Sigmoid colon (tissue), 7 donors: ENCODE data around the gene TRAF3. TPM values are rescaled to one million over a fixed set of nuclear protein-coding genes. Genes with fewer than 3 reads are reported as not detected.

Source experiments
- DNase-seq: peaks from one replicate; pipeline ENCODE4 v3.0.0-alpha.2; 2019
- H3K27ac ChIP-seq, 4 donors: fragments of 200-600 bp; sonication (generic); one replicate each; pipeline ENCODE4 v1.5.1; 2016 to 2019; ENCODE audit warnings: mild to moderate bottlenecking in 1 of 4
- H3K27me3 ChIP-seq, 3 donors: fragments of 200-600 bp; sonication (generic); one replicate each; pipeline ENCODE4 v1.5.1; 2019; ENCODE audit warnings: mild to moderate bottlenecking in 1 of 3
- H3K36me3 ChIP-seq, 4 donors: fragments of 200-600 bp; sonication (generic); one replicate each; pipeline ENCODE4 v1.5.1; 2016 to 2019
- H3K4me1 ChIP-seq, 4 donors: fragments of 200-600 bp; sonication (generic); one replicate each; pipeline ENCODE4 v1.5.1; 2017 to 2019
- H3K4me3 ChIP-seq, 4 donors: fragments of 200-600 bp; sonication (generic); one replicate each; pipeline ENCODE4 v1.5.1; 2017 to 2019; ENCODE audit warnings: mild to moderate bottlenecking in 2 of 4, moderate library complexity in 1 of 4
- H3K9me3 ChIP-seq, 4 donors: fragments of 200-600 bp in 3 of 4; sonication (generic) in 3 of 4; one replicate each; pipeline versions ENCODE4 v1.5.1 to v1.6.1; 2013 to 2019
- CTCF ChIP-seq, 4 experiments: fragments of 450-650 bp in 3 of 4; fragments of 200-600 bp in 1 of 4; IDR thresholded peaks; one replicate each; pipeline ENCODE4 v1.5.1; 2016 to 2019; ENCODE audit warnings: antibody characterized with exemption in 4 of 4, mild to moderate bottlenecking in 3 of 4, moderate library complexity in 2 of 4
- EP300 ChIP-seq, 4 donors: sonication (generic); formaldehyde crosslinking; IDR thresholded peaks; one replicate each; pipeline ENCODE4 v1.6.1; 2017; ENCODE audit warnings: antibody characterized with exemption in 4 of 4
- POLR2A ChIP-seq, 2 donors: fragments of 450-650 bp; IDR thresholded peaks; one replicate each; pipeline ENCODE4 v1.6.1; 2016; ENCODE audit warnings: antibody characterized with exemption in 2 of 2, mild to moderate bottlenecking in 2 of 2, moderate library complexity in 2 of 2
- POLR2AphosphoS5 ChIP-seq, 4 donors: sonication (generic); formaldehyde crosslinking; IDR thresholded peaks; one replicate each; pipeline ENCODE4 v1.6.1; 2017; ENCODE audit warnings: antibody characterized with exemption in 4 of 4
- WGBS, 2 donors: extraction: QIAGEN DNeasy Blood & Tissue Kit; methylation state at CpG; one replicate each; pipeline ENCODE4 v1.1.7; 2013; 5-methylcytosine and 5-hydroxymethylcytosine counted together
- intact Hi-C: fragments of 100-400 bp; cut with DNase I; formaldehyde crosslinking; loops from one replicate; pipeline ENCODE4 v1.15.1; 2023
- polyA plus RNA-seq, 3 donors: library from polyadenylated mRNA; stranded (reverse); fragments of 200-250 nt; gene quantifications; one replicate each; pipeline ENCODE4 v1.2.3, GENCODE V29; 2013
- total RNA-seq, 4 donors: library from RNA; depleted of rRNA; stranded (reverse); fragments of >200 nt; gene quantifications; one replicate each; pipeline ENCODE4 v1.1.0, GENCODE V29; 2016
- donor health status: healthy with polysubstance abuse.
- donor health status: Bipolar disorder and iron deficiency.
- donor health status: healthy.

The TRAF3 gene
- total and polyA plus RNA-seq, 7 donors = 9.5 to 18.6 (median 12.3) TPM

GRCh38 chr14:102731101-102731870, 46.0 kb upstream of the TRAF3 start:
- intact Hi-C loops = no loop called here
- Histone ChIP-seq H3K4me3 (no peak overlapping the region), H3K27me3 (no peaks in the 10 kb centered on the region), H3K27ac (no peak overlapping the region), H3K9me3 (no peaks in the 10 kb centered on the region), H3K4me1 (no peaks in the 10 kb centered on the region), H3K36me3 (peaks cover 9 to 48% (median 14%) of the 10 kb centered on the region in 4 donors)
- no peak for DNase-seq
- no peak for TF ChIP-seq POLR2AphosphoS5 (IDR thresholded peaks at IDR 0.05)
- TF ChIP-seq CTCF (IDR thresholded peaks at IDR 0.05) = no peak
- TF ChIP-seq EP300 (IDR thresholded peaks at IDR 0.05) = no peak
- no peak for TF ChIP-seq POLR2A (IDR thresholded peaks at IDR 0.05)
- 95% methylated on average over 15 of the region's 15 CpGs for WGBS, 2 donors

- no peak for TF ChIP-seq POLR2AphosphoS5 (IDR thresholded peaks at IDR 0.05)
- no peak for TF ChIP-seq CTCF (IDR thresholded peaks at IDR 0.05)
- TF ChIP-seq POLR2A (IDR thresholded peaks at IDR 0.05) = no peak
- no peak for TF ChIP-seq EP300 (IDR thresholded peaks at IDR 0.05)
- no peak for DNase-seq
- Histone ChIP-seq H3K4me1 (no peaks in the 10 kb centered on the region), H3K27me3 (no peaks in the 10 kb centered on the region), H3K27ac (no peak overlapping the region), H3K36me3 (peaks cover under 1 to 44% (median 6%) of the 10 kb centered on the region in 4 donors), H3K9me3 (no peaks in the 10 kb centered on the region), H3K4me3 (no peak overlapping the region)
- WGBS, 2 donors = 92 to 95% methylated on average over 13 of the region's 13 CpGs
- intact Hi-C loops = no loop called here
Measured at GRCh38 chr14:102731871-102732800, 45.1 kb upstream of the TRAF3 start.

GRCh38 chr14:102732924-102733323, 44.3 kb upstream of the TRAF3 start:
- Histone ChIP-seq H3K9me3 (no peaks in the 10 kb centered on the region), H3K4me3 (no peak overlapping the region), H3K36me3 (peaks cover 0 to 41% (median 3%) of the 10 kb centered on the region in 4 donors), H3K27me3 (no peaks in the 10 kb centered on the region), H3K27ac (no peak overlapping the region), H3K4me1 (no peaks in the 10 kb centered on the region)
- WGBS, 2 donors = 96 to 97% methylated on average over 10 of the region's 10 CpGs
- no peak for TF ChIP-seq EP300 (IDR thresholded peaks at IDR 0.05)
- no peak for TF ChIP-seq POLR2AphosphoS5 (IDR thresholded peaks at IDR 0.05)
- TF ChIP-seq CTCF (IDR thresholded peaks at IDR 0.05) = no peak
- no peak for TF ChIP-seq POLR2A (IDR thresholded peaks at IDR 0.05)
- DNase-seq = no peak
- intact Hi-C loops = no loop called here

GRCh38 chr14:102733326-102733725, 43.9 kb upstream of the TRAF3 start:
- Histone ChIP-seq H3K27ac (no peak overlapping the region), H3K36me3 (peaks cover 0 to 41% (median under 1%) of the 10 kb centered on the region in 4 donors), H3K4me3 (no peak overlapping the region), H3K27me3 (no peaks in the 10 kb centered on the region), H3K9me3 (no peaks in the 10 kb centered on the region), H3K4me1 (no peaks in the 10 kb centered on the region)
- intact Hi-C loops = no loop called here
- WGBS, 2 donors = 88% methylated on average over 11 of the region's 11 CpGs
- TF ChIP-seq POLR2AphosphoS5 (IDR thresholded peaks at IDR 0.05) (no peak), POLR2A (IDR thresholded peaks at IDR 0.05) (no peak), CTCF (IDR thresholded peaks at IDR 0.05) (no peak), EP300 (IDR thresholded peaks at IDR 0.05) (no peak)
- no peak for DNase-seq
